HG03066 (cell line): ENCODE results near the gene RAD51B.
A peak's percentile ranks its signal among the peaks of the same experiment; 100 is the strongest.

ENCODE experiments used
- ATAC-seq: cut with Tn5 transposase; IDR thresholded peaks from one replicate; pipeline ENCODE4 v1.9.1; 2021; ENCODE audit warnings: low read depth; ENCODE audit not compliant: unreplicated experiment

Gene RAD51B

DNA sequence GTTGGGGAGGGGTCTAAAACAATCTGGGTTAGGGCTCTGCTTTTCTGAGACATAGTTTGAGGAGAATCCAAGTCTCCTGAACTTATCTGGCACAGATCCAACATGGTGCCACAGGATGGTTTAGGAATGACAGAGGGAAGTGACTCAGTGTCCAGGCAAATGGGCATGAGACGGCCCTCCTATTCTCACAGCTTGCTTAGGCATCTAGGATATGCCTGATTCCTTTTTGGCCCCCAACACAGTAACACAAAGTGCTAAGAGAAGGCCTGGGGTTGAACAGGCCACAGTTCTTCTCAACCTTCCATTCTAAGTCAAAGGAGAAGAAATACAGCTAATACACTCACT is 855.6 kb downstream of the RAD51B start:
- ATAC-seq = no peak

DNA sequence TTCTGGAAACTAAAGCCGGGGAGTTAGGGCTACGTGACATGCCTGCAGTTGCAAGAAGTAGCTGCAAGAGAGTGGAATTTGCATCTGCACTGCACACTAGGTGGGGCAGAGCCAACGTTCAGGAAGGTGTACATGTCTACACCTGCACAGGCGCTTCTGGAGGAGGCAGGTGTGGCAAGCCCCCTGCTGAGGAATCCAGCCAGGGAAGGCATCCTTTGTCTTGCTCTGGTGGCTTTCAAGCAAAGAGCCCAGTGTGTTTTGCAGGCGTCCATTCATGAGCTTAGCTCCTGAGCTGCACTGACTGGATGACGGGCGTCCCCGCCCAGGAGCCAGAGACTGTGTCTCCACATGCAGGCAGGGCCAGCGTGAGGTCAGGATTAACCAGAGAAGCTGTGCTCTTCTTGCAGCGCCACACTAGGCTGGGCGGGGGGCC is 856.9 kb downstream of the RAD51B start:
- ATAC-seq = no peak

DNA sequence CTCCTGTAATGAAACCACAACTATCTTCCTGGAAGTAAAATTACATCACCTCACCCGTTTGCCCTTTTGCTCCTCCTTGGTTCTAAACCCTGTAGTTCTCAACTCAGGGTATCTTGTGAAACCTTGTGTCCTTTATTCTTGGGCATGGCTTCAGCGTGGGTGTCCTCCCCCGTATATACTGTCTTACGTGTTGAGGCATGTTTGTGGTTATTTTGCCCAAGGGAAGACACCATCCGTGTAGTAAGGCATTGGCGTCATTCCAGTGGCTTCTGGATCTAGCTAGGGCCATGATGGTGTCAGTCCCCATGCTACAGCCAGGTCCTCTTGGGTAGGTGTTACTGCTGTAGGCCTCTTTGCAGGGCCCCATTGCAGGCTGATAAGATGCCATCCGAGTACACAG is 857.9 kb downstream of the RAD51B start:
- ATAC-seq = no peak

DNA sequence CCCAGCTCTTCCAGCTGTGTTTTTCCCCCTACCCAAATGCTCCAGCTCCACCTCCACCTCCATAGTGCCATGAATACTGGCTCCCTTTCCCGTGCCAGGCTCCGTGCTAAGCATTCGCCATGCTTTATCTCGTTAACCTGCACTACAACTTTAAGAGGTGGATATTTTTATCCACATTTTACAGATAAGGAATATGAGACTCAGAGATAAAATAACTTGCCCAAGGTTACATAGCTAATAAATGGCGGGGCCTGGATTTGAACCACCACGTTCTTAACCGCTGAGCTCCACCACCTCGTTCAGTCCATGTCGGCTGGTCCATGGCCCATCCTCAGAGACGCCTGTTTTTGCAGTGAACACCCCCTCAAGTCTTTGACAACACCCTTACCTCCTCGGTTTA is 858.3 kb downstream of the RAD51B start:
- no peak for ATAC-seq

DNA sequence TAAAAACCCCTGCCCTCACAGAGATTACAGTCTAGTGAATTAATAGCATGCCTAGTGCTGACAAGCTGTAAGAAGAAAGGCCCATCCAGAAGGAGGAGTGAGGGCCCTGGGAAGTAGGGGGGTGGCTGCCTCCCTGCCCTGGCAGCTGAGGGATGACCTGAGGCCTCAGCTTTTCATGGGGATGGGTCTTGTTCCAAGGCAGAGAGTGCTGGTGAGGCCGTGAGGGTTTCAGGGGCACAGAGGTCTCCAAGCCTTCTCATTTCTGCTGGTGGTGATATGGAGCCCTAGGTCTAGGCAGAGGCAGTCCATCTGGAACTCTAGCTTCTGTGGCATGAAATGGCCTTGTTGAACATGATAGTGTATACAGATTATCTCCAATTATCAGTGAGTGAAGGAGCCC is 858.9 kb downstream of the RAD51B start:
- ATAC-seq = no peak

DNA sequence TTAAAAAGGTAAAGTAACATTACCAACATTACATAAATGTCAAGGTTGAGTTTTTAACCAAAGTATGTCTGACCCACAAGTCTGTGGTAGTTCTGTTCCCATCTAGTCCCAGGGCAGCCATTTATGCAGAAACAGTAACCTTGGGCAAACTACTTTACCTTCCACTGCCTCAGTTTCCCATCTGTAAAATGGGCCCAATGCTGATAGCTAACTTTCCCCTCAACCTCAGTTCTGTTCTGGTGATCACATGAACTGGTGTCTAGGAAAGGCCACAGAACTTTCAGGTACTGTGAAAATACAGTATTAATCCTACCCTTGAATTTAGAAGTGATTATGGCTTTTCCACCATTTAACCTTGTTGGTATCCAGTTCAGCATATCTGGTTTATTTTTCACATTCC is 859.7 kb downstream of the RAD51B start:
- no peak for ATAC-seq

DNA sequence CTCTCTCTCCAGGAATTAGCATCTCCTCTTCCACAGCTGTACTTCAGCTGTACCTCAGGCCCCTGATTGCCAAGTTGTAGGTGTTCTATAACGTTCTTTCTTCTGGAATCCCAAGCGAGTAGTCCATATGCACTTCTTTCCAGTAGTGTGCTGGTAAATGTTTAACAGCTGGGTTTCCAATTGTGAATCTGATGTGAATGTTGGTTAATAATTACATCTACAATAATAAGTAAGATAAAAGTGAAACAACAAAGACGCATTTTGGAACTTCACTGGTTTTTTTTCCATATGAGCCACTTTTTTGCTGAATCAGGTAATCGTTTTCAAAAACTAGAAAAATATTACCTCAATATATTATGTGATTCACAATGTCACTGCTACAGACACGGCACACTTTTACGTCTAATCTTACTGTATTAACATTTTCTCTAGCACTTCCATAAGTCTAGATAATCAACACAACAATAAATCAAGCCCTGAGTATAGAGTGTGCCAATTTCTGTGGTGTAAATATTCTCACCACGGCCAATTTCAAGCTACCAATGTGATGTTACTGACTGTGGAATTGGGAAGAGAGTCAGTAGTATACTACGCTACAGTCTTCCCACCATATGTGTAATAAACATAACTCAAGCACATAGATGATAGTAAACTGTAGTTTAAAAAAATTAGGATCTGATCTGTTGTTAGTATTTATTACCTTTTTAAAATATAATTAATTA is 860.3 kb downstream of the RAD51B start:
- ATAC-seq = no peak

DNA sequence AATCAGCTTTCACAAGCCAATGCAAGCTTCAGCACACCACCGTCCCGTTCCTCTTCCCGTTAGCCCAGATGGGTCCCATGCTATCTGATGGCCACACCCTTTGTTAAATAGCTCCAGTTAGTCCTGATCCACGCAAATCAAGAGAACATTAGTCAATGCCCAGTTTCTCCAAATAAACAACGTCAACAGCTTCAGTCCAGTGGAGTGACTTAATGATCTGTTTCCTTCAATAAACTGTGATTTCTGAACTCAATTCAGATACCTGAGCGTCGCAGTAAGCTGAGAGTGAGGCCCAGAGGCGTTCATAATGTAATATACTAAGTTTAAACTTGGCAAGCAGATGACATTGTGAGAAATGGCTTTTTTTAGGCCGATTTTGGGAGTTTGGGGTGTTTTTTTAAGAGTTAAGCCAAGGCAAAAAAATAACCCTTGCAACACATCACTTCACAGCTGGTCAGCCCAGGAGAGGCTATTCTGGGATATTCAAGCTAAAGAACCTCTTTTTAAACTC is 861.0 kb downstream of the RAD51B start:
- ATAC-seq = no peak

DNA sequence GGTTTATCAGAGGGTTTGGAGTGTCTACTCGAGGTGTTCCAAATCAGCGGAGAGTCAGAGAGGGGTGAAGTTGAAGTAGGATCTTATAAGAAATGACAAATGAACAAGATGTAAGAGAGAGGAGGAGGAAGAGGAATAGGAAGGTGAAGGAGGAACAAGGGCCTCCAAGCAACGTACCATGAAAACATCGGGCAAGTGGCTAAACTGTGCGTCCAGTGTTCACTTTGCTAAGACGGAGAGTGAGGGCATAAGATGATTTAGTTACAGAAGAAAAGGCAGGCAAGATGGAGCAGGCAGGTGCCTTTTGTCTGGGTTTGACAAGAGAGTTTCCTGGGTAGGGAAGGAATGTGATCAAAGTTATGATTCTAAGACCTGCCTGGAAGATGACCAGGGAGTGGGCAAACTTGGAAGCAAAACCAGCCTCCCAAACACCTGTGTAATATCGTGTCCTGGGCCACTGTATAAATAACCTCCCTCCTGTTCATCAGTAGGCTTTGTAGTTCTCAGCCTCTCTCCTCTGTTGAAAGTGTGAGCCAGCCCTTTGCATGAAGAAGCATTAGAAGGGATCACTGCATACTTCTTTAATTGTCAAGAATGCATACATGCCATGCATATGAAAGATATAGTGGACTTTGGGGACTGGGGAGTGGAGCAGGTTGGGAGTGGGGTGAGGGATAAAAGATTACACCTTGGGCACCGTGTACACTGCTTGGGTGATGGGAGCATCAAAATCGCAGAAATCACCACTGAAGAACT is 861.9 kb downstream of the RAD51B start:
- ATAC-seq = no peak

DNA sequence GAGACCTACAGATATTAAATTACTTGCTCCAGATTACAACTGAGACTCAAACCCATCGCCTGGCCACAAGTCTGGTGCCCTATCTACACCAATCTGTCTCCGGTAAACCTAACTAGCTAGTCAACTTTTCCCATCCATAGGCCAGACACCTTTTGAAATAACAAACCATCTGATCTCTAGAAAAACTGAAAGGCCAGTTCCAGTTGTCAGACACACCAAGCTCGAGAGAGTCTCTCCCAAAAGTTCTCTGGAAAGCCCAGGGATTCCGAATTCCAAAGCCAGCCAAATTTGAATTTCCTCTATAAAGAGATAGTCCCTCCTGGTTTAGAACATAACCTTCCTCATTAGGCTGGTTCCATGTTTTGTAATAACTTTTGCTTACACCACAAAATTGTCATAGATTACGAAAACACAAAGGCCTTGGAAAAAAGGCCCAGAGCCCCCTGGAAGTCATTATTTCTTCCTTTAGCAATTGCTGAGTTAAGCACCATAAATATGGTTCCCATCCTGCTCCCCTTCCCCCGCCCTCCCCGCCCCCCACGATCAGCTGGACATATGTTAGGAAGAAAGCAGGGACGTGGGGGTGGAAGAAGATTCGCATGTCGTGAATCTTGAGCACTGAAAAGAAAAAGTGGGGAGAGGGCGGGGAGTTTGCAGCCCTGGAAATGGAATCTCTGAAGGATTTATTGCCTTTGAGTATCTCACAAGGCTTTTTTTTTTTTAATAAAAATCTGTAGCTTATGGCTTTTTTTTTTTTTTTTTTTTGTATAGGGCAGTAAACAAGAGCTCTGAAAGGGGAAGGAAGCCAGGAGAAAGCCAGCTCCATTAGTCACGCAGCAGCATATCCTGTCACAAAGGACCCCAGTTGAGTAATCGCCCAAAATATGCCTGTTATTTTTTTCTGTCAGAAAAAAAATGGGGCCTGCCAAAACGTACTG is 862.9 kb downstream of the RAD51B start:
- ATAC-seq = no peak

DNA sequence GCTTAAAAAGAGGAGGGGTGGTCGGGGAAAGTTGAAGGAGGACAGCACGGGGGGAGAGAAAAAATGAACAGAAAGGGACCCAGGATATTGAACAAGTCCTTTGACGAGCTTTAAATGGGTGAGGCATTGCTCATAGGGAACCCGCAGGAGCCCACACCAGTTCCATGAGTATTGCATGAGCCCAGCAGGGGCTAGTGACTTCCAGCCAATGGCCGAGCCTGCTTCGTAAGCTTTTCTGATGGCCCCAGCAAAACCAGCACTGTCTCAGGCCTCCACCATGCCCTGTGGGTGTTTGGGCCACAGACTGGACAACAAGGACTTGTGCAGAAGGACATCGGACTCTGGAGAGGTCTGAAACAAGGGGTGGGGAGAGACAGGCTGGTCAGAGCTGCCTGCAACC is 863.7 kb downstream of the RAD51B start:
- ATAC-seq = no peak

DNA sequence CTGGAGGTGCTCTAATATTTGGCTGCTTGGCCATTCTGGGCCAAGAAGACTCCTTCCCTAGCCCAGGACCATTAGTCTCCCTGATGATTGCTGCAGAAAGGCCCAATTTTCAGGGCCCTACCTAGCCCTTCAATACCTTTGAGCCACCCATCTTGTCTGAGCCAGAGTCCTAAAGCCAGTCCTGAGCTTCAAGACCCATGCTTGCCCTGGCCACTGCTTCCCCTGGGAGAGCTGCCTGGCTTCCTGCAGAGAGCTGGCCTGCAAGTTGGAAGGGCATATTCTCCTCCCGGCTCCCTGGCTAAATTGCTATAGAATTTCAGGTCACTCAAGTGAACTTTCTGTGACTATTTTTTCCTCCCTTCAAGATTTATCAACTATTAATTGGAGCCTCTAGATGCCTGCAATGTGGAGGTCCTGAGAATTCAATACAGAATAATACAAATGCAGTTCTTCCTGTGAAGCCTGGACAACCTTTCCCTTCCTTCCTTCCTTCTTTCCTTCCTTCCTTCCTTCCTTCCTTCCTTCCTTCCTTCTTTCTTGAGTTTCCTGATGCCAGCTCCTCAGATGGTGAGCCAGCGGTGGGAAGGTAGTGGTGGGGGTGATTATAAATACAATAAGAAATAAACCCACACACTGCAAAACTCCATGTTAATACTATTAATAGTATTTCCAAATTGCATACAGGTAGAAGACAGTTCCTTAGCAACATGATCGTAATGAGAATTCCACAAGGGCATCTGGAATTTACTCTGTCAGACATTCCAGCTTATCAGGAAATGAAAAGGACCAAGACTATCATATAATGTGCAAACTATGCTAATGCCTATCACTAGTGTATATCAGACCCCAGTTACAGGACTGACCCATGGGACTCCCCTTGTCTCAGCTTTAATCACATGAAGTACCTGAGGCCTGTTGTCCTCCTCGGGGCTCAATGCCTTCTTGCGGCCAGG is 865.2 kb downstream of the RAD51B start:
- no peak for ATAC-seq

DNA sequence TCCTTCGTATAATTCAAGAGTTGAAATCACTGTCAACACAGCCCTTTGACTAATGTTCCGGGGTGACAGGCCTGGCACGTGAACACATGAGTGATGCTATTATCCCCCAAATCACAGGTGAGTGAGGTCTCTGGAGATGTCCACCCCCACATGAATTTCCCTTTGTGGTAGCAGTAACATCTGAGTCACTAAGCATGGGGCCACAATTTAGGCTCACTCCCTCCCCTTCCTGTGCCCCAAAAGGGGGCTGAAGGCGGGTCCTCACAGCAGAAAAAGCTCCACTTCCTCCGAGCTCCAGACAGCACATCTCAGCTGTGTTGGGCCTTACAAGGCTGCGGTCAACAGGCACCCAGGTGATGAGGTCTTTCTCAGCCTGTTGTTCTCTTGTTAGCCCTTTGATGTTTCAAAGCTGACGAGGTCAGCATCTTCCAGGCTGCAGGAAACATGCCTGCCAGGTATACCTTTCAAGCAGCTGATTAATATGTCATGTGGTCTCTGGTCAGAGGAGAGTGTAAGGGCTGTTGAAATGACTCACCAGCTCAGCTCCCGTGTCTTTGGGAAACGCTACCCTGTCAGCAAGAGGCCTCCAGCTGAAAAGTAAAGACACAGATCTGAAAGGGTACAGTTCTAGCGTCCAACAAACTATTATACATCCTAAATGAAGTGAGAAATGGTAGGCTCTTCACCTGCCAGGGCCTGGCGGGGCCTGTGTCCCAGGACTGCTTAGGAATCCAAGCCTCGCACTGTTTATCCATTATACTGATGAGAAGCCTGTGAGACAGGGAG is 866.0 kb downstream of the RAD51B start:
- peak; percentile 80 for ATAC-seq

DNA sequence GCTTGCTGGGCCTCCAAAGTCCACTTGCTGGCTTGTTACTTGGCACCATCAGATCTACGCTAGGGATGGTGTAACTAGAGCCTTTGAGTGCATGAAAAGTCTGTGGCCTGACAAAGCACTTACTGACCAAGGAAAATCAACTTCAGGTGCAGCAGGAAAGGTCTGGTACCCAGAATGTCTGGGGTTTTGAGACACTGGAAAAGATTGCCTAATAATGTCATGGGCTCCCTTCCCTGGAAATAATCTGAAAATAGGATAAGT is 866.6 kb downstream of the RAD51B start:
- no peak for ATAC-seq

DNA sequence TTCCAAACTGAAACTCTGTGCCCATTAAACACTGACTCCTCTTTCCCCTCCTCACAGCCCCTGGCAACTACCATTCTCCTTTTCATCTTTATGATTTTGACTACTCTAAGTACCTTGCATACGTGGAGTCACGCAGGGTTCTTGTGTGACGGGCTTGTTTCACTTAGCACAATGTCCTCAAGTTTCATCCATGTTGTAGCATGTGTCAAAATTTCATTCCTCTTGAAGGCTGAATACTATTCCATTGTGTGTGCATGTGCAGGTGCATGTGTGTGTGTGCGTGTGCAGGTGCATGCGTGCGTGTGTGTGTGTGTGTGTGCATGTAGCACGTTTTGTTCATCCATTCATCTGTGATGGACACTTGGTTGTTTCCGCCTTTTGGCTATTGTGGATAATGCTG is 867.1 kb downstream of the RAD51B start:
- ATAC-seq = no peak

DNA sequence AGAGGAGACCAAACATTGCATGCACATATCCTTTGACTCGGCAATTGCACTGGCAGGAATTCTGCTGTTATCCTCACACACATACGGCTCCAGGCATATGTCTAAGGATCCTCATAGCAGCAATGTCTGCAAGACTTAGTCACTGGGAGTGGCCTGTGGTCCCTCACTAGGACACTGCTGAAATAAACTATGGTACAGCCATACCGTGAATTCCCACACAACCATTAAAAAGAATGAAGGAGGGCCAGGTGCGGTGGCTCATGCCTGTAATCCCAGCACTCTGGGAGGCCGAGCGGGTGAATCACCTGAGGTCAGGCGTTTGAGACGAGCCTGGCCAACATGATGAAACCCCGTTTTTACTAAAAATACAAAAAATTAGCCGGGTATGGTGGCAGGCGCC is 868.2 kb downstream of the RAD51B start:
- no peak for ATAC-seq

DNA sequence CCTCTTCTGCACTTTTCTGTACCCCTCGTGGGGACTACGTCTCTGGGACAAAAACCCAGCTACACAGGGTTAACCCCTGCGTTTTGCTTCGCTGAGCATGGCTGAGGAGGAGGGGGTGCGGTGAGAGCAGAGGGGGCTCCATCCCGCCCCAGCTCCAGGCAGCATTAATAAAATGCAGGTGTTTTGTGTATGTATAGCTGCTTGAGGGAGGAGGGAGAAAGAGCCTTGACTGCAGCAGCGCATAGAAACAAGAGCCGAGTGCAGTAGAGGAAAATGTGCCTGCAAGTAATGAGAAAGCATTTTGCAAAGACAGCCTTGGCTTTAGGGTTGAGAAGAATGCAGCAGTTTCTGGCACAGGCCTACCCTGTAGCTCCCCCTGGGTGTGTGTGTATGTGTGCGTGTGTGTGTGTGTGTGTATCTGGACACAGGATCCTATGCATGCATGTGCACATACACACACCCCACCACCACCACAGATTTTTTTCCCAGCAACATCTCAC is 869.3 kb downstream of the RAD51B start:
- ATAC-seq = no peak

DNA sequence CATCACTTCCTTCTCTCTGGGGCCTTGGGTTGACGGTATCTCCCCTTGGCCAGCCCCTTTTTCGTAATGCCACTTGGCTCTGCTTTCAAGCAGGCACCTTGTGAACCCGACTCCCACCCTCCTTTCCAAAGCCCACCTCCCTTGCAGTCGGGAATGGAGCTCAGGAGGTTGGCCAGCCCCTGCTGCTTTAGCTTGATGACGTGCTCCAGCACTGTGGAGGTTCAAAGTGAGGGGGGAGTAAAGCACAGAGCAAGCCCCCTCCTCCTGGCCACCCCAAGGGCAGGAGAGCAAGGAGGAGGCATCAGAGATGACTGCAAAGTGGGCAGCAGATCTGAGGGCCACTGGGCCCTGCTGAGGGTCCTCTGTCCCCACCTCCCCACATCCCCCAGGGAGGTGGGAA is 869.9 kb downstream of the RAD51B start:
- ATAC-seq = no peak
